GM18858 (cell line): ENCODE measurements around the gene ADK.
"Not testable (repeated sequence)": the region's sequence is repeated elsewhere in the genome, so short reads cannot be mapped to it uniquely, and the experiment has no call there.

Experiments used
- ATAC-seq: cut with Tn5 transposase; IDR thresholded peaks from one replicate; pipeline ENCODE4 v1.9.1; 2021; ENCODE audit not compliant: unreplicated experiment

Gene ADK

DNA sequence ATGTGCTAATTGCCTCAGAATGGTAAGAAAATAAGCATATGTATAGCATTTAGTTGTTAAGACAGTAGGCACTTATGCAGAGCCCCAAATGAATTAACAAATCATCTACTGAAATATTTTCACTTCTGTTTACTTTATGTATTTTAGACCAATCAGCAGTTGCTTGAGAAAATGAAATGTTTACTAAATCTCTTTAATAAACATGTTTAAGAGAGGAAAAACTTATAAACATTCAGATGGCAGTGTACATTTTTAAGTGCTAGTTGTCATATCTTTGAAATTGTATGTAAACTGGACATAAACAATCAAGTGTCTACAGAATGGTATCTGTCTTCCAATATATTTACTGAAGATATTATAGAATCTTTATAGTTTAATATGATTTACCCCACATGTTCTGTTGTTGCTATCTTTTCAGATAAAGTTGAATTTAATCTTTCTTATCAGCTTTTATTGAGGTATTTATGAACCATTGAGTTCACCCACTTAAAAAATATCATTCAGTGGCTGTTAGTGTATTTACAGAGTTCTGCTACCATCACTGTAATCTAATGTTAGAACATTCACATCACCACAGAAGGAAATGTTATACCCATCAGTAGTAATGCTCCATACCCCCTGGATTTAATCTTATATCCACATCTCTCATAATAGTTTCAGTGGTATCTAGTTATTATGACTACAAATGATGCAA, 264.3 kb downstream of the ADK start:
- ATAC-seq: no peak

DNA sequence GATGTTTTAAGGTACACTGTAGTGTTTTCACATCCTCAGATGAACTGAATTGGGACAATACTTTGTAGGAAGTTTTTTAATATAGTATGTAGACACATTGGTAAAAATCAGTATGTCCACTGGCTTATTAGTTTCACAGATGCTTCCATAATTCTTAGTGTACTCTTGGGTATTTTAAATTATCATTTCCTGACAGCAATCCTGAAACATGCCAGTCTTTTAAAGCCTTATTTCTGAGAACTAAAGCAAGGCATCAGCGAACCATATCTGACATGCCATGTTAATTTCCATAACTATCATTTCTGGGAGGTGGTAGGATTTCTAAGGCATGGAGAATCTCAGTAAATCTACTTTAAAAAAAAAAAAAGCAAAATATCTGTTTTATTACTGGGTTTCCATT, 266.4 kb downstream of the ADK start:
- no peak for ATAC-seq

DNA sequence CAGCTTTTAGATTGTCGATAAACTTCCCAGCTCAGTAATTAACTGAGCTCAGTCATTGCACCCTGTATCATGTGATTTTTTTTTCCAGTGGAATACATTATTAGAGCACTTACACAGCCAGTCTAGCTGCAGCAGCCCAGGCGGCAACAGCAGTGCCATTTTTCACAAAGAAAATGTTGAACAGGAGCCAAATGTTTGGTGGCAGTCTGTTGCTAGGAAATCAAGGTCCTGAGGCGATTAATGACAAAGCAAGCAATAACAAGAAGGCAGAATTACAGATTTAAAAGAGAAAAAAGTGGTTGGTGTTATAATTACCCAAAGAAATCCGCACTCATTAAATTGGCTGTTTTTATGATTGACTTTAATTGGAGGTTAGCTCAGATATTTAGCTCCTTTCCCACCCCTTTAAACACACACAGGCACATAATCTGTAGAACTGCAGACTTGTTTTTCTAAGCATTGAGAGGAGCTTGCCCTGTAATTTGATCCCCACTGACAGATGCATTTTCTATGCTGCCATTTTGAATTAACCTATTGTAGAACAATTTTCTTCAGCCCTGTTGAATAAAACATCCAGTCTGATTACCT, 267.4 kb downstream of the ADK start:
- no peak for ATAC-seq

DNA sequence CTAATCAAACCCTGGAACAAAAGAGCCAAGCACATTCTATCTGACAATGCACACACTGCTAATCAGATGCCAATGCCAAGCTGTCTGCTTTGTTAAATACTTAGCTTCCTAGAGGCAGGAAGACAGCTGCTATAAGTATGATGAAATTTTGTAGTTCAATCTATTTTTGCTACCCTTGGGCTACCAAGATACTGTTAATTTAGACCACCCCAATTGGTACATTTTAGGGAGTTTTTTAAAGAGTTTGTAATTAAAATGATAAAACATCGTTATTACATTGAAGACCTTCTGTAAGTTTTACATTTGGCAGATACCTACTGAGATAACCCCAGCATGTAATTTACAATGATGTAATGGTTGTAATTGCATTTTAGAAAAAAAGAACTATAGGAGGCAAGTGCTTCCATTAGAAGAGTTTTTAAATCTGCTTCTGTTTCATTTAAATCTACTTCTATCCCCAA, 268.5 kb downstream of the ADK start:
- ATAC-seq: no peak

DNA sequence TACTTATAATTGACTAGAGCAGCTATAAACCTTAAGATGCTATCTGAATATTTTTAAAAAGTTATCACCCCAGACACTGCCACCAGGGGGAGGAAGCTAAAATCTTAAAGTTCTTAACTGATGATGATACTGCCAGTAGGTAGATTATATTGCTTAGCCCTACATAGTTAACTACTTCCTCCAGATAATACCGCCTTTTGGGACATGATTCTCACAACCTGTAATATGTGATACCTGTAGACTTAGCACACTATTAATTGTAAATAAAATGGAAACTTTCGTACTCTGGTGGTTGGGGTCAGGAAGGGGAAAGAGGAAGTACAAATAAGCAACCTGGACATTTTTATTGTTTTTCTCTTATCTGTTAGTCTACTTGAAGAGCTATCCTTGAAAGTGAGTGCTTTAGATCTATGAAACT, 268.9 kb downstream of the ADK start:
- ATAC-seq: no peak

DNA sequence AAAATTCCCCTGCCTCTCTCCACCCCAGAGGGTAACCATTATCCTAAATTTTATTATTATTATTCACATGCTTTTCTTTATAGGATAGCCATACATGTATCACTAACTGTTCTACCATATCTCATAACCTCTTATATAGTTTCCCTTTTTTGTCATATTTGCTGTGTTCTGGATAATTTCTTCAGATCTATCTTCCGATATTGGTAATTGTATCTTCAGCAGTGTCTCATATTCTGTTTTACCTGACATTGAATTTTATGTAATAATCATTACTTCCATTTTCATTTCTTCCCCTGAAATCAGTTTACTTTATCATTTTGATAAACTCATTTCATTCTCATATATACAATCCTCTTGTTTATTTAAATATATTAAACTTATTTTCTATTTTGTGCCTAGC, 273.5 kb downstream of the ADK start:
- no peak for ATAC-seq

DNA sequence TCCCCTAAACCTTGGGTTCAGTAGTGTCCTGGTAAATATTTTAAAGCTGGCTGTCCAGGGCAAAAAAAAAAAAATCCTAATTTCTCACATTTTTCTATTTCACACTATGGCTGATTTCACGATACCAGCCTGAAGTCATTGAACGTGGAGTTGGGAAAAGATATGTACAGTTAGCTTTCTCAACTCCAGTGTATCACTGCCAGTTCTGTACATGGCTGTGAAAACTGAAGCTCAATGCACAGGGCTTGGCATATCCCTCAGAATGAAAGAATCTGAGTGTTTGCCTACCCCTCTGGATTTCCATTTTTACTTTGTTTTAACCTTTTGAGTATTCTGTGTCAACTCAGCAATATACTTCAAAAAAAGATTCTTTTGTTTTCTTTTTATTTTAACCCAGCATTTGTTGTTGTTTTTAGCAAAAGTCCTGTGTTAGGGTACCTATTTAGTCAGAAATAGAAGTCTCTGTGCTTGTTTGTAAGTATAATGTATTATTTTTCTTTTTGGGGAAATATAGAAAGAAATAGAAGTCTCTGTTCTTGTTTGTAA, 274.5 kb downstream of the ADK start:
- no peak for ATAC-seq

DNA sequence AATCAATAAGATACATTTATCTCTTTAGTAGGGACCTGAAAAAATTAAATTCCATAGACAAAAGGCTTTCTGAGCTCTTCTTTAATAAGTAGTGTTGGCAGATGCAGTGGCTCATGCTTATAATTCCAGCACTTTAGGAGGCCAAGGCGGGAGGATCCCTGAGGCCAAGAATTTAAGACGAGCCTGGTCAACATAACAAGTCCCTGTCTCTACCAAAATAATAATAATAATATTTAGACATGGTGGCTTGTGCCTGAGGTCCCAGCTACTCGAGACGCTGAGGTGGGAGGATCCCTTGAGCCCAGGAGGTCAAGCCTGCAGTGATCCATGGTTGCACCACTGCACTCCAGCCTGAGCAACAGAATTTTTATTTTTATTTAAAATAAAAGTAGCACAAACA, 280.8 kb downstream of the ADK start:
- no peak for ATAC-seq

DNA sequence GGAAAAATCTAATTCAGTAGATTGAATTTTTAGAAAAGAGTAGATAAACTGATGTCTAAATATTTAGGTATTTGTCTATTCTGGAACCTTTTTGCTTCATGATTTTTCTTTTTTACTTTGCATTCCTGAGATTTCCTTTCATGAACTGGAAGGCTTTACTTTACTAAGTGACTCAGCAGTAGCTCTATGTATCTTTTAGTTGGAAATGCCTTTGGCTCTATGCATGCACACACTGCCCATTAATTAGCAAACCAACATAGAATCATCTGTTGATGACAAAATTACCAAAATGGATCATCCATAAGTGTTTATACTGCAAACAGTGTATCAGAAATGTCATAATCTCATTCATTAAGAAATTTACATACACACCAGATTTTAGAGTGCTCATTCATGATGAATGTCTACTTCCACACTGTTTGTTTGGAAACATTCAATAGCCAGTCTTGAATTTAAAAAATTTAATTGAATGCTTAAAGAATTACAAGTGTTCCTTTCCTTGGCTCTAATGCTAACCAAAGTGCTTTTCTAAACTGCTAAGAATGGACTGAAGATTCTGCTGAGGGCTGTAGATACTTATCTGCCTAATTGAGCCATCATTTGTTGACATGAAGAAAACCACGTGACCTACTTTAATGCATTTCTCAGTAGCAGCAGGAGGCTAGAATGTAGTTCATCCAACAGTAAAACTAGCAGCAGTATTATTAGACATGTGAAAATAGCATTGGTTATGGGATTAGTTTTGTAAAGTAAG, 282.0 kb downstream of the ADK start:
- ATAC-seq: no peak

DNA sequence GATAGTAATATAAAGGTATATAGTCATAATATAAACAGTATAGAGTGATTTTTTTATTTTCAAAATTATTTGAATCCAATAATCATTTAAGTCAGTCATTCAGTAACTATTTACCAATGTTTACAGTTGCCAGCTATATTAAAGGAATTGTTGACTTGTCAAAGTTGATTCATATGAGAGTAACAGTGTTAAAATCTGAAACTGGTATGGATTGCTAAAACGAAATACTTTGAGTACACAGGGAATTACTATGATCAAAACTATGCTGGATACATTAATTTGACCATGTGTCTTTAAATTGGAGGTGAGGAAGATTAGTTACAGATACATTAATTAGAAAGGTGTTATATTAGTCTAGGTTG, 282.6 kb downstream of the ADK start:
- ATAC-seq: no peak

DNA sequence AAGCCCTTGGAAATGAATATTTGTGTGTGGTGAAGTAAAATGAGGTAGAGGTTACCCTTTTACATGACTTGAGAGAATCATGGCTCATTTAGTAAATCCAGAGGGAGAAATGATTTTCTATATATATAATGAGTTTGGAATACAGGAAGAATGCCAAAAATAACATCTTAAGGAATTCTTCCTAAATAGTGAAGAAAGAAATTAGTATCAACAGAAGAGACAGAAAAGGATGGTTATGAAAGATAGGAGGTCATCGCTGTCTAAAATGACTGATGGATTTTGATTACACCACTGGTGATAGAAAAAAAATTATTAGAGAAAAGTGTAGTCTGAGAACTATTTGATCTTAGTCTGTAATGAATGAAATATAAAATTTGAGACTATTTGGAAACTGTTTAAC, 283.0 kb downstream of the ADK start:
- ATAC-seq: no peak

DNA sequence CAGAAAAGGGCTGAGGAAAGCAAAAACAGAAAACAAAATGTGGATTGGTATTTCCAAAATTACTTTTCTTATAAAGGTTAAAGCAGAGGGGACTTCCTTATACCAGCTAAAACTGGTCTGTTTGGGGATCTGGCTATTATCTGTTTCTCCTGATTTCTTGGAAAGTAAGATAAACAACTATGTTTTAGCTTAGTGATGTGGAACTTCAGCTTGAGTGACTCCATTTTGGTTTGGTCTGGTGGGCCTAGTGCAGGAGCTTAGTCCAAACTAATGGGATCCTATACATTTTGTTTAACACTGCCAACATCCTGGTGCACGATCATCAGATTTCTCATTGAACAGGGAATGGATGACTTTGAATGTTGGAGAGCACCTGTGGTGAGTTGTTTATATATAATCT, 283.5 kb downstream of the ADK start:
- ATAC-seq: no peak

DNA sequence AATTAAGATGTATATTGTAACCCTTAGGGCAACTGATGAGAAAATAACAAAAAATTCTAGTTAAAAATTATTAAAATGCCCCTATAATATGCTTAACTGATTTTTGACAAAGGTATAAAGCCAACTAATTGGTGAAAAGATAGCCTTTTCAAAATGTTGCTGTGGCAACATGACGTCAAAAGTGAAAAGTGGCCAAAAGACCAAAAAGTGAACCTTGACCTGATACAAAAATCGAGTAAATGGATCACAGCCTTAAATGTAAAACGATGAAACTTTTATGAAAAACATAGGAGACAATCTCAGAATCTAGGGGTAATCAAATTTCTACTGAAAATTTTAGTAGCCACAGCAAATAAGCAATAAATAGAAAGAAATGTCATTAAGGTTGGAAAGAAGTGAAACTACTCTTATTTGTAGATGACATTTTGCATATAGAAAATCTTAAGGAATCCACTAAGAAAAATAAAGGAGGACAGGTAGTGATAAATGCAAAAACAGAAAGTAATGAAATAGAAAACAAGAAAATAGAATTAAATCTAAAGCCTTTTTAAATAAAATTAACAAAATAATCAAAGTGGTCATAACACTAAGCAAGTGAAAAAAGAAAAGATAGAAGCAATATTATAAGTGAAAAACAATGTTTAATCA, 285.6 kb downstream of the ADK start:
- ATAC-seq: no peak

DNA sequence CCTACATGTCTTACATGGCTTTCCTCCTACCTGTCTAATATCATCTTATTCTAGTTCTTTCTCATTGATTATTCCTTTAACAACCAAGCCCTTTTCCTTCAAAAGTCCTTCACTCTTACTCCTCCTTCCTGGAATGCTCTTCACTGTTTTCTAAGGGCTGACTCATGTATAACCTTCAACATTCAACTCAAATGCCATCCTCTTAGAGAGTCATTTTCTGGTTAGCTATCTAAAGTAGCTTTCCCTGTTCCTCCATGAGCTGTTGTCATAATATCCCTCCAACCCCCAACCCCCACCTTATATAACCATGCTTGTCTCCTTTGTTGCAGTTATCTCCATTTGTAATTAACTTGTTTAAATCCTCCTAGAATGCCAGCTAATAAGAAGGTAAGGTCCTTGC, 286.8 kb downstream of the ADK start:
- no peak for ATAC-seq

DNA sequence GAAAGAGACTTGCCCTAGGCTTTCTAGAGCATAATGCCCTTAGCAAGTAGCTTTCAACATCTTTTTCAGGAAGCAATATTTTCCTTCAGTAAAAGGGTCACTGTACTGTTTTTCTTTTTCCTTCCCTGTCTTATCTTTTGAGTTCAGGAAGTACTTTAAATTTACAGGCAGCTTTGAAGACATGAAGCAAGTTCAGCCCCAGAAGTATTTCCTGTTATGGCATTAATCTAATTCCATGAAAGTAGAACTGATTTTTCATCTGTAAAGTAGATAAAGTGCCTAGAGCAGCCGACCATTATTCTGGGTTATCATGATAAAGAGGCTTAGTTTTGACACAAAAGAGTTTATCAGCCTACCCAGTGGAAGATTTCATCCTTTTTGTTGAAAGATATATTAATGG, 288.2 kb downstream of the ADK start:
- no peak for ATAC-seq

DNA sequence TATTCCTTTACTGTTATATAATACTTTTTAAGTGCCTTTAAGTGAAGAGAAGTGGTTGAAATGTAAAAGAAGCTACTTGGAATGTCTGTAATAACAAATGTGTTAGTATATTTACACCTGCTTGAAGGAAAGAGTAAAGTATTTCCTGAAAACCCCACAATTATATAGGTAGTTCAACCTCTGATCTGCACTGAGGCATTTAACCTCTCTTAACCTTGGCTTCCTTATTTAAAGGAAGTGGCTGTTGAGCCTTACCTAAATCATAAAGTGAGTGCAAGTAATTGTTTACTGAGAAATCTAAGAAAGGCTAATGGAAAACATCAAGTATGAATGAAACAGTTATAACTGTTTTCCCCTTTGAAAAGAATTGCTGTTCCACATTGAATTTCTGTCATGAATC, 294.5 kb downstream of the ADK start:
- ATAC-seq: no peak

DNA sequence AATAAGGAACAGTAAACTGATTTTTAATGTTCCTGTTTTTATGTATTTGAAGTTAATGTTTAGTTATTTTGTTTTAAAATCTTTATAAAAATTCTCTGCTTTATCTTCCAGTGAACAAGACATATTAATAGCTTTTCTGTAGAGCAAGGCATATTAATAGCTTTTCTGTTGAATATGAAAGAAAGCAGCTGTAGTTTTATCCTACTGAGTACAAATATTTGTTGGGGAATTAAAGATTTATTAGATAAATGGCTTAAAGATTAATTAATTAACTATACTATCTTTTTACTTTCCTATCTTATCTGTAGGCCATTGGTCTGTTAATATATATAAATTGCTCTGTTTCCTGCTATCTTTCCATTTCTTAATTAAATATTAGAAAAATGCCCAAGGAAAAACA, 299.6 kb downstream of the ADK start:
- no peak for ATAC-seq

DNA sequence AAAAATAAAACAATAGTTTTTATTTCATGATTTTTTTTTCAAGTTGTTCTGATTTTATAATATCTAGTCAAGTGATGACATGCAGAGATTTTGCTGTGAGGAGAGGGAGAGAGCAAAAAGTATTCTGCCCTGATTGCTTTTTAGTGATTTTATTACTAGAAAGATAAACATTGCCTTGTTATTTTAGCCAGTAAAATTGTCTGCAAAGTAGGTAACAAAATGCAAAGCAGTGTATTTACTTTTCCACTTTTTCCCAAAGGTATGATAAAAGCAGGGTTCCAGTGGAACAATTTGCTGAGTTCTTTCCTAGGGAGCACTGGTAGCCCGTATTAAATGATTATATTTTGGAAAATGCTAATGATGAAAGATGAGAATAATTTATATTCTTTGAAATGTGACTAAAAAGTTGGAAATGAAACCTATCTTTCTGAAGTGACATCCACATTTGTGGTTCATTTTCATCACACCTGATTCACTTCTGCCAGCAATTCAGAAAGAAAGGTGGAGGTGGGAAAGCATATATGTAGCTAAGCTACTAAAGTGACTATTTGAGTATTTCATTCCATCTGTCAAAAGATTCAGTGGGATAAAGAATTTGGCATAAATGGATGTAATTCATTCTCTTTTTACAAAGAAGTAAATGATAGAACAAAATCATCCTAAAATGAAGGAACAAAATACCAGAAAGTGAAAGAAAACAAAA, 300.3 kb downstream of the ADK start:
- no peak for ATAC-seq

DNA sequence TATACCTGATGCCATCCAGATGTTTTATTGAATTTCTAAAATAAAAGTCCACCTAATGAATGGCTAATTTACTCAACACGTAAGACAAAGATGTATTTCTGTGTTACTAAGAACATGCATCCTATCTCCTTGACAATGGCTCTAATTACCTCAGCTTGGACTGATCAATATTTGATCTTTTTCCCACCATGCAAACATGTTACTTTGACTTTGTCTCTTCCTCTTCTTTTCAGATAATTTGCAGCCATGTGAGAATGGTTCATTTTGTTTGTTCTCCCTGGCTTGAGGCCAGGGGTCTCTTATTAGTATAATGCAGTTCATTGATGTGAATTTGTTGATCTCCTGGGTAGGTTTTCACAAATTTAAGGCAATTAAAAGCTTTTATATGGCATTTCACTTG, 302.1 kb downstream of the ADK start:
- ATAC-seq: no peak

DNA sequence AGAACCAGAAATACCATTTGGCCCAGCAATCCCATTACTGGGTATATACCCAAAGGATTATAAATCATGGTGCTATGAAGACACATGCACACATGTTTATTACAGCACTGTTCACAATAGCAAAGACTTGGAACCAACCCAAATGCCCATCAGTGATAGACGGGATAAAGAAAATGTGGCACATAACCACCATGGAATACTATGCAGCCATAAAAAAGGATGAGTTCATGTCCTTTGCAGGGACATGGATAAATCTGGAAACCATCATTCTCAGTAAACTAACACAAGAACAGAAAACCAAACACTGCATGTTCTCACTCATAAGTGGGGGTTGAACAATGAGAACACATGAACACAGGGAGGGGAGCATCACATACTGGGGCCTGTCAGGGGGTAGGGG, 306.5 kb downstream of the ADK start:
- not testable (repeated sequence) for ATAC-seq

DNA sequence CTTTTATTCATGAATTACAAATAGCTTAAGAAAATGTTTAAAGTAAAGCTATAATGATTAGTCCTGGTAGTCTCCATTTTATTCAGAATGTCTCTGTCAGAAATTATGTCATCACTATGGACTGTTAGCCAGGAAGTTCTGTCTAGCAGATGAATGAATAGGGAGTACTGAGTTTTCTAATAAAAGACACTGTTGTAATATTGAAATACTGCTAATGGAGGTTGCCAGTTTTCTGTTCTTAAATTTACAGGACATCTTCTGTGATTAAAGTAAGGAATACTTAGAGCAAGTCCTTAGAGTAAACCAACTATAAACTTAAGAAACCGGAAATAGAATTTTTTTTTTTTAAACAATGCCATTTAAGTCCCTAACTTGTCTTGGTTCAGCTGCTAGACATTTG, 309.8 kb downstream of the ADK start:
- no peak for ATAC-seq
